GM23338 (cell line): ENCODE data around the gene SIGMAR1. TPM values are rescaled to one million over a fixed set of nuclear protein-coding genes. Genes with fewer than 3 reads are reported as not detected.

Experiments
- ATAC-seq: fragments of 200-7000 bp; cut with Tn5 transposase; 3 replicates; pipeline ENCODE4 v1.9.1; 2020
- DNase-seq: peaks from one replicate; pipeline ENCODE4 v3.0.0-alpha.2; 2015; ENCODE audit warnings: low spot score
- H2AFZ ChIP-seq: fragments of 200-600 bp; sonication (generic); 2 replicates; pipeline ENCODE4 v1.8.0; 2016; ENCODE audit warnings: antibody characterized with exemption, mild to moderate bottlenecking, moderate library complexity
- H3F3A ChIP-seq: fragments of 200-600 bp; sonication (generic); replicated peaks from 2 replicates; pipeline ENCODE4 v1.8.0; 2017; ENCODE audit warnings: antibody characterized with exemption, mixed run types, low read depth
- H3K27ac ChIP-seq: fragments of 200-600 bp; sonication (generic); 2 replicates; pipeline ENCODE4 v1.6.1; 2016; ENCODE audit warnings: low read depth
- H3K27me3 ChIP-seq: fragments of 200-600 bp; sonication (generic); 2 replicates; pipeline ENCODE4 v1.8.0; 2016; ENCODE audit warnings: mild to moderate bottlenecking, mixed run types, moderate library complexity; ENCODE audit not compliant: insufficient read depth
- H3K36me3 ChIP-seq: fragments of 200-600 bp; sonication (generic); 2 replicates; pipeline ENCODE4 v1.8.0; 2016; ENCODE audit warnings: mild to moderate bottlenecking; ENCODE audit not compliant: insufficient read depth
- H3K4me1 ChIP-seq: fragments of 200-600 bp; sonication (generic); 2 replicates; pipeline ENCODE4 v1.8.0; 2016; ENCODE audit warnings: mild to moderate bottlenecking, moderate library complexity; ENCODE audit not compliant: insufficient read depth
- H3K4me2 ChIP-seq: fragments of 200-600 bp; sonication (generic); 2 replicates; pipeline ENCODE4 v1.7.1; 2017; ENCODE audit warnings: mixed run types
- H3K4me3 ChIP-seq: fragments of 200-600 bp; sonication (generic); 2 replicates; pipeline ENCODE4 v1.6.1; 2016; ENCODE audit warnings: mixed run types
- H3K79me2 ChIP-seq: fragments of 200-600 bp; sonication (generic); replicated peaks from 2 replicates; pipeline ENCODE4 v1.8.0; 2017; ENCODE audit warnings: mild to moderate bottlenecking; ENCODE audit not compliant: insufficient read depth
- H3K9me2 ChIP-seq: fragments of 200-600 bp; sonication (generic); 2 replicates; pipeline ENCODE4 v1.8.0; 2017; ENCODE audit not compliant: insufficient read depth
- H4K20me1 ChIP-seq: fragments of 200-600 bp; sonication (generic); replicated peaks from 2 replicates; pipeline ENCODE4 v1.8.0; 2017; ENCODE audit warnings: mild to moderate bottlenecking; ENCODE audit not compliant: insufficient read depth
- H3K27ac Mint-ChIP-seq: 2 replicates; pipeline ENCODE4 v1.8.0; 2020; ENCODE audit warnings: inconsistent platforms, mild to moderate bottlenecking, moderate library complexity, mixed read lengths
- H3K27me3 Mint-ChIP-seq: 3 replicates; pipeline ENCODE4 v1.8.0; 2022; ENCODE audit warnings: low read depth, mild to moderate bottlenecking, moderate library complexity, mixed read lengths, inconsistent platforms; ENCODE audit not compliant: insufficient read depth, poor library complexity
- H3K36me3 Mint-ChIP-seq: 3 replicates; pipeline ENCODE4 v1.8.0; 2021; ENCODE audit warnings: low read depth, mild to moderate bottlenecking, inconsistent platforms, moderate library complexity, mixed read lengths
- H3K4me1 Mint-ChIP-seq: 3 replicates; pipeline ENCODE4 v1.8.0; 2020; ENCODE audit warnings: mild to moderate bottlenecking, inconsistent platforms, mixed read lengths
- H3K4me3 Mint-ChIP-seq: 3 replicates; pipeline ENCODE4 v1.8.0; 2021; ENCODE audit warnings: moderate library complexity, mild to moderate bottlenecking, inconsistent platforms, mixed read lengths
- H3K9me3 Mint-ChIP-seq: 3 replicates; pipeline ENCODE4 v1.8.0; 2020; ENCODE audit warnings: moderate library complexity, mild to moderate bottlenecking, inconsistent platforms, mixed read lengths
- CREB1 ChIP-seq: fragments of 250-450 bp; sonication (Bioruptor Pico); IDR thresholded peaks from 2 replicates; pipeline ENCODE4 v1.5.0; 2020; ENCODE audit warnings: low read depth, mild to moderate bottlenecking, moderate library complexity
- EZH2 ChIP-seq: fragments of 200-600 bp; sonication (generic); IDR thresholded peaks from one replicate; pipeline ENCODE4 v1.8.0; 2017; ENCODE audit warnings: antibody characterized with exemption, mild to moderate bottlenecking, low read depth; ENCODE audit not compliant: unreplicated experiment
- NANOG ChIP-seq: IDR thresholded peaks from 2 replicates; pipeline ENCODE4 v1.6.1; 2016; ENCODE audit warnings: antibody characterized with exemption, borderline replicate concordance
- POLR2AphosphoS5 ChIP-seq: IDR thresholded peaks from 2 replicates; pipeline ENCODE4 v1.6.1; 2016; ENCODE audit warnings: antibody characterized with exemption, low read depth
- STAT1 ChIP-seq: IDR thresholded peaks from one replicate; pipeline ENCODE4 v1.6.1; 2016; ENCODE audit warnings: antibody characterized with exemption; ENCODE audit not compliant: unreplicated experiment
- ZNF114 ChIP-seq: fragments of 250-450 bp; sonication (Bioruptor Pico); IDR thresholded peaks from 2 replicates; pipeline ENCODE4 v1.5.0; 2020; ENCODE audit warnings: mild to moderate bottlenecking, moderate library complexity
- ZNF462 ChIP-seq: fragments of 250-450 bp; sonication (Bioruptor Pico); IDR thresholded peaks from 2 replicates; pipeline ENCODE4 v1.5.0; 2020; ENCODE audit warnings: mild to moderate bottlenecking, moderate library complexity
- polyA plus RNA-seq: library from polyadenylated mRNA; unstranded; fragments of >200 nt; fragmentation: Nextera tagmentation; extraction: Ambion mirVana; gene quantifications from 2 replicates; pipeline ENCODE4 v1.2.1, GENCODE V29; 2016
- total RNA-seq: library from RNA; depleted of rRNA; stranded (reverse); fragments of >200 nt; shearing (Covaris generic); gene quantifications from 2 replicates; pipeline ENCODE4 v1.2.3, GENCODE V29; 2014
- TF ChIP-seq, protein P1 (sequence below): IDR thresholded peaks from one replicate; pipeline ENCODE4 v1.6.1; 2018; ENCODE audit warnings: antibody characterized with exemption; ENCODE audit not compliant: unreplicated experiment

Gene SIGMAR1
- total and polyA plus RNA-seq, 2 experiments from 2014 or later: 82.3 to 167 TPM

DNA sequence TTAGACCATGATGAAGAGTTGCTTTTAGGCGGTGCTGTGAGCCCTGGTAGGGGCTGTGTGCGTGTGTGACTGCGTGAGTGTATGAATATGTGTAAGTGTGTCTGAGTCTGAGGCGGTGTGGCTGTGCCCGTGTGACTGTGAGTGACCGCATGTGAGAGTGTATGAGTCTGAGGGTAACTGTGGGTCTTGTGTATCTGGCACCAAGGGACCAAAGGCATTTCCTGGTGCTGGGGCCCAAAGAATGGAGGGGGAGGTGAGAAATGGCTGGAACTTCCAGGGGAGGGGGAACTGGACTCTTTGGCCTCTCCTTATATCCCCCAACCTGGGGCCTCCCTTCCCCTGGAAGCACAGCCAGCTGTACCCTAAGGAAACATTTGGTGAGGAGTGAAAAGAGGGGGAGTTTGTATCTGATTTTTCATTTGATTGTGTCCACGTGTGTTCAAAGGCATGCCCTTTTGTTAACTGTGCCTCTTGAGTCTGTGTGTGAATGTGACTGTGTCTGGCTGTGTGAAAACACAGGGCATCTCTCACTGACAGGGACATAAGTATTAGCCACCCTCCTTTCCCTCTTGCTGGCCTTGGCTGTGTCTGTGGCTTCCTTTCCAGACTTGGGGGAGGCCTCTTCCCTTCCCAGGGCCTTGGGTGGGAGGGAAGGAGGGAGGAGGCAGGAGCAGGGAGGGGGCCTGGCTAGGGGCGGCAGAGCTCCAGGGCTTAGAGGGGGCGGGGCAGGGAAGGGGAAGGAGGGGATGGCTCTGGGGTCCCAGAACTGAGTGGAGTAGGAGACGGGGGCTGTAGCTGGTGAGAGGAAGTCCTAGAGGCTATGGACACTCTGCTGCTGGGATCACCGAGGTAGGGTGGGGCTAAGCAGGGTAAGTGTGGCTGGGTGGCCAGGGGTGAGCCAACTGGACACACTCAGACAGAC, 15.8 kb upstream of the SIGMAR1 start (continued):
- TF ChIP-seq, protein P1, sequence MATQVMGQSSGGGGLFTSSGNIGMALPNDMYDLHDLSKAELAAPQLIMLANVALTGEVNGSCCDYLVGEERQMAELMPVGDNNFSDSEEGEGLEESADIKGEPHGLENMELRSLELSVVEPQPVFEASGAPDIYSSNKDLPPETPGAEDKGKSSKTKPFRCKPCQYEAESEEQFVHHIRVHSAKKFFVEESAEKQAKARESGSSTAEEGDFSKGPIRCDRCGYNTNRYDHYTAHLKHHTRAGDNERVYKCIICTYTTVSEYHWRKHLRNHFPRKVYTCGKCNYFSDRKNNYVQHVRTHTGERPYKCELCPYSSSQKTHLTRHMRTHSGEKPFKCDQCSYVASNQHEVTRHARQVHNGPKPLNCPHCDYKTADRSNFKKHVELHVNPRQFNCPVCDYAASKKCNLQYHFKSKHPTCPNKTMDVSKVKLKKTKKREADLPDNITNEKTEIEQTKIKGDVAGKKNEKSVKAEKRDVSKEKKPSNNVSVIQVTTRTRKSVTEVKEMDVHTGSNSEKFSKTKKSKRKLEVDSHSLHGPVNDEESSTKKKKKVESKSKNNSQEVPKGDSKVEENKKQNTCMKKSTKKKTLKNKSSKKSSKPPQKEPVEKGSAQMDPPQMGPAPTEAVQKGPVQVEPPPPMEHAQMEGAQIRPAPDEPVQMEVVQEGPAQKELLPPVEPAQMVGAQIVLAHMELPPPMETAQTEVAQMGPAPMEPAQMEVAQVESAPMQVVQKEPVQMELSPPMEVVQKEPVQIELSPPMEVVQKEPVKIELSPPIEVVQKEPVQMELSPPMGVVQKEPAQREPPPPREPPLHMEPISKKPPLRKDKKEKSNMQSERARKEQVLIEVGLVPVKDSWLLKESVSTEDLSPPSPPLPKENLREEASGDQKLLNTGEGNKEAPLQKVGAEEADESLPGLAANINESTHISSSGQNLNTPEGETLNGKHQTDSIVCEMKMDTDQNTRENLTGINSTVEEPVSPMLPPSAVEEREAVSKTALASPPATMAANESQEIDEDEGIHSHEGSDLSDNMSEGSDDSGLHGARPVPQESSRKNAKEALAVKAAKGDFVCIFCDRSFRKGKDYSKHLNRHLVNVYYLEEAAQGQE: no peak
- TF ChIP-seq EZH2: no peak

GRCh38 chr9:34652602-34653000, 15.0 kb upstream of the SIGMAR1 start:
- no peaks in the 10 kb centered on the region for H3K9me2 ChIP-seq
- Mint-ChIP-seq H3K27ac (no peak overlapping the region), H3K36me3 (peaks cover 23% of the 10 kb centered on the region), H3K4me3 (peak overlapping the region; percentile 80), H3K4me1 (peaks cover 42% of the 10 kb centered on the region), H3K27me3 (peaks cover 19% of the 10 kb centered on the region), H3K9me3 (no peaks in the 10 kb centered on the region; the same call in 2 of the 3 replicates)
- H3K27me3 ChIP-seq: no peaks in the 10 kb centered on the region
- H3K27ac ChIP-seq: no peak overlapping the region
- peaks cover 3% of the 10 kb centered on the region; the same call in 1 of the 2 replicates for H3K36me3 ChIP-seq
- H3F3A ChIP-seq: 0 out of 2 replicates have a peak, but pooled peaks cover 4% of the 10 kb centered on the region
- H3K4me2 ChIP-seq: peak overlapping the region; percentile 81
- H3K79me2 ChIP-seq: peaks cover 6% of the 10 kb centered on the region
- H4K20me1 ChIP-seq: no peaks in the 10 kb centered on the region; the same call in none of the 2 replicates
- peaks cover 20% of the 10 kb centered on the region for H3K4me1 ChIP-seq
- ATAC-seq (no peak), DNase-seq (no peak)
- H3K4me3 ChIP-seq: peak overlapping the region; percentile 53; the same call in 1 of the 2 replicates
- TF ChIP-seq POLR2AphosphoS5 (no peak), CREB1 (no peak), NANOG (no peak), ZNF114 (CRISPR knock-in tag) (no peak), ZNF462 (CRISPR knock-in tag) (no peak), STAT1 (no peak), EZH2 (no peak)
- TF ChIP-seq, protein P1: no peak
- 0 out of 2 replicates have a peak overlapping the region, but pooled peaks have one; percentile 14 for H2AFZ ChIP-seq
